Spleen (tissue), 11 donors: Measurements from ENCODE around the gene LOXL4. TPM values are rescaled to one million over a fixed set of nuclear protein-coding genes. Genes with fewer than 3 reads are reported as not detected.

Source experiments
- DNase-seq: peaks from one replicate; pipeline ENCODE4 v3.0.0-alpha.2; 2020
- H3K27ac ChIP-seq, 8 donors: fragments of 200-600 bp; sonication (generic) in 7 of 8; 1 replicate in 4 of 8; 2 replicates in 4 of 8; pipeline versions ENCODE4 v1.5.0 to v1.8.0; 2016 to 2021; ENCODE audit warnings: inconsistent platforms in 4 of 8, mild to moderate bottlenecking in 4 of 8, moderate library complexity in 1 of 8
- H3K27me3 ChIP-seq, 7 donors: fragments of 200-600 bp; sonication (generic) in 6 of 7; replicated peaks in 1 of 7; 1 replicate in 4 of 7; 2 replicates in 3 of 7; pipeline versions ENCODE4 v1.5.0 to v1.8.0; 2016 to 2021; ENCODE audit warnings: inconsistent platforms in 3 of 7, mild to moderate bottlenecking in 1 of 7
- H3K36me3 ChIP-seq, 6 donors: fragments of 200-600 bp; sonication (generic) in 5 of 6; 1 replicate in 4 of 6; 2 replicates in 2 of 6; pipeline versions ENCODE4 v1.5.0 to v1.8.0; 2016 to 2021; ENCODE audit warnings: inconsistent platforms in 2 of 6
- H3K4me1 ChIP-seq, 6 donors: fragments of 200-600 bp; sonication (generic) in 5 of 6; 1 replicate in 3 of 6; 2 replicates in 3 of 6; pipeline versions ENCODE4 v1.5.0 to v1.8.0; 2016 to 2021; ENCODE audit warnings: inconsistent platforms in 3 of 6
- H3K4me3 ChIP-seq, 8 donors: fragments of 200-600 bp; sonication (generic) in 7 of 8; 1 replicate in 4 of 8; 2 replicates in 4 of 8; pipeline versions ENCODE4 v1.5.0 to v1.8.0; 2016 to 2021; ENCODE audit warnings: inconsistent platforms in 4 of 8, mild to moderate bottlenecking in 4 of 8, moderate library complexity in 2 of 8
- H3K9me3 ChIP-seq, 8 donors: fragments of 200-600 bp; sonication (generic) in 7 of 8; 1 replicate in 4 of 8; 2 replicates in 4 of 8; pipeline versions ENCODE4 v1.5.0 to v1.8.0; 2016 to 2021; ENCODE audit warnings: inconsistent platforms in 4 of 8
- POLR2A ChIP-seq, 3 donors: fragments of 450-650 bp; IDR thresholded peaks; one replicate each; pipeline ENCODE4 v1.5.1; 2017; ENCODE audit warnings: antibody characterized with exemption in 3 of 3, mild to moderate bottlenecking in 1 of 3
- POLR2AphosphoS5 ChIP-seq, 3 donors: sonication (generic); formaldehyde crosslinking; IDR thresholded peaks; one replicate each; pipeline ENCODE4 v1.5.1; 2017; ENCODE audit warnings: antibody characterized with exemption in 3 of 3
- WGBS, 5 donors: extraction: QIAGEN DNeasy Blood & Tissue Kit in 3 of 5; methylation state at CpG; one replicate each; pipeline versions ENCODE4 v1.1.5 to v1.1.7; 2013 to 2018; 5-methylcytosine and 5-hydroxymethylcytosine counted together
- intact Hi-C: fragments of 100-400 bp; cut with DNase I; formaldehyde crosslinking; loops from one replicate; pipeline ENCODE4 v1.15.0; 2023; ENCODE audit warnings: low total_unique reads
- polyA plus RNA-seq, 3 donors: library from polyadenylated mRNA; stranded (reverse); fragments of 200-250 nt; gene quantifications; one replicate each; pipeline ENCODE4 v1.2.1, GENCODE V29; 2013
- total RNA-seq, 7 donors: library from RNA; depleted of rRNA in 3 of 7; stranded (reverse); fragments of >200 nt in 3 of 7; fragmentation: NEBNext Ultra II Directional in 4 of 7; extraction: Animal tissue kit (Norgen Biotek cat#: 25700) in 4 of 7; gene quantifications; one replicate each; pipeline versions ENCODE4 v1.1.0 to v1.2.1, GENCODE V29; 2016 to 2021
- TF ChIP-seq, protein P1 (sequence below), 11 experiments: fragments of 200-600 bp in 7 of 11; fragments of 450-650 bp in 4 of 11; sonication (generic) in 4 of 11; IDR thresholded peaks in 8 of 11; conservative IDR thresholded peaks in 3 of 11; 1 replicate in 7 of 11; 2 replicates in 4 of 11; pipeline versions ENCODE4 v1.4.0 to v1.8.0; 2016 to 2021; ENCODE audit warnings: antibody characterized with exemption in 11 of 11, inconsistent platforms in 4 of 11, mild to moderate bottlenecking in 1 of 11
- donor health status: healthy with polysubstance abuse.
- donor health status: DM: no; HTN: no; CAD: no; lungs with moderate emphysema.
- donor health status: DM: no; HTN: no; CAD: no.
- donor health status: Bipolar disorder and iron deficiency.
- donor health status: healthy.
- donor health status: DM: no; HTN: no; CAD: no.
- donor health status: DM: yes; HTN: yes; CAD: no.

The LOXL4 gene
- total and polyA plus RNA-seq, 10 donors, result 0.39 to 6.1 (median 1.7) TPM

- H3K4me1 ChIP-seq, result no peaks in the 10 kb centered on the region
- H3K9me3 ChIP-seq, result no peaks in the 10 kb centered on the region
- no peak for DNase-seq
- intact Hi-C loops, result no loop called here
- 62 to 81% (median 68%) methylated on average over 6 to 9 of the region's 9 CpGs for WGBS, 5 donors
- H3K27ac ChIP-seq, result no peak overlapping the region
- H3K4me3 ChIP-seq, result no peak overlapping the region
- H3K27me3 ChIP-seq, result peaks cover 0 to 70% (median 0%) of the 10 kb centered on the region in 7 donors
- TF ChIP-seq, protein P1, sequence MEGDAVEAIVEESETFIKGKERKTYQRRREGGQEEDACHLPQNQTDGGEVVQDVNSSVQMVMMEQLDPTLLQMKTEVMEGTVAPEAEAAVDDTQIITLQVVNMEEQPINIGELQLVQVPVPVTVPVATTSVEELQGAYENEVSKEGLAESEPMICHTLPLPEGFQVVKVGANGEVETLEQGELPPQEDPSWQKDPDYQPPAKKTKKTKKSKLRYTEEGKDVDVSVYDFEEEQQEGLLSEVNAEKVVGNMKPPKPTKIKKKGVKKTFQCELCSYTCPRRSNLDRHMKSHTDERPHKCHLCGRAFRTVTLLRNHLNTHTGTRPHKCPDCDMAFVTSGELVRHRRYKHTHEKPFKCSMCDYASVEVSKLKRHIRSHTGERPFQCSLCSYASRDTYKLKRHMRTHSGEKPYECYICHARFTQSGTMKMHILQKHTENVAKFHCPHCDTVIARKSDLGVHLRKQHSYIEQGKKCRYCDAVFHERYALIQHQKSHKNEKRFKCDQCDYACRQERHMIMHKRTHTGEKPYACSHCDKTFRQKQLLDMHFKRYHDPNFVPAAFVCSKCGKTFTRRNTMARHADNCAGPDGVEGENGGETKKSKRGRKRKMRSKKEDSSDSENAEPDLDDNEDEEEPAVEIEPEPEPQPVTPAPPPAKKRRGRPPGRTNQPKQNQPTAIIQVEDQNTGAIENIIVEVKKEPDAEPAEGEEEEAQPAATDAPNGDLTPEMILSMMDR (IDR thresholded peaks at IDR 0.05 in 8 of 11, conservative IDR thresholded peaks at IDR 0.05 in 3 of 11), result no peak
- no peak for TF ChIP-seq POLR2A (IDR thresholded peaks at IDR 0.05)
- TF ChIP-seq POLR2AphosphoS5 (IDR thresholded peaks at IDR 0.05), result no peak
- H3K36me3 ChIP-seq, result no peaks in the 10 kb centered on the region
These were observed 33.8 kb upstream of the LOXL4 start for GRCh38 chr10:98301664-98302319.

DNA sequence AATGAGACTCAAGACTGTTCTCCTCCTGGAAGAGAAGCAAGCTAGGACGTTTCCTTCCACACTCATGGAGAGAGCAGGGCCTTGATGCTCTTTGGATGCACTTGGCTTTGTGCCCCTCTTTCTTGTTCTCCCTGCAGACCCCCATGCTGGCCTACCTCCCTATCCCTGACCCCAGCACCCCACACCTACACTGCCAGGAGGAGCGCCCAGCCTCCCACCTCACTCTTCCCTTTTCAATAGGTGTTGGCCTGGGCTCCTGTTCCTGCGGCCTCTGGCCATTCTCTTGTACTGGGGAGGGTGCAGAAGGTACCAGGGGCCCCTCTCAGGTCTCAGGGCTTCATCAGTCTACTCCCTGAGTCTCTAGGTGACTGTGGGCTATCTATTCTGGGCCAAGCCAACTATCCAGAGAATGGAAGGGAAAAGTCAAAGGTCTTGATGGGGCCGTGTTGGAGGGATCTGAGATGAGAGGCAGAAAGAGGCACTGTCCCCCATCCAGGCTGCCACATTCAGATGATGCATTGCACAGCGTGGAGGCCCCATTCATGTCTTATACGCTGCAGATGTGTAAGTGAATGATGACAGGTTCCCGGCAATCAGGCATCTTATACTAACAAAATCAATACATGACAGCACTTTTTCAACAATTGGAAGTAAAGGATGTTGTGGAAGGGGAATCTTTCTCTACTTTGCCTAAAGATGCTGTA, 32.7 kb upstream of the LOXL4 start:
- intact Hi-C loops, result no loop called here
- Histone ChIP-seq H3K4me1 (peaks cover 0 to 10% (median 0%) of the 10 kb centered on the region in 6 donors), H3K9me3 (no peaks in the 10 kb centered on the region), H3K36me3 (no peaks in the 10 kb centered on the region), H3K27ac (no peak overlapping the region), H3K4me3 (no peak overlapping the region), H3K27me3 (peaks cover 0 to 72% (median 0%) of the 10 kb centered on the region in 7 donors)
- no peak for DNase-seq
- TF ChIP-seq, protein P1 (IDR thresholded peaks at IDR 0.05 in 8 of 11, conservative IDR thresholded peaks at IDR 0.05 in 3 of 11), result no peak
- TF ChIP-seq POLR2A (IDR thresholded peaks at IDR 0.05), result no peak
- no peak for TF ChIP-seq POLR2AphosphoS5 (IDR thresholded peaks at IDR 0.05)
- 80 to 90% (median 86%) methylated on average over 7 of the region's 7 CpGs for WGBS, 5 donors

DNA sequence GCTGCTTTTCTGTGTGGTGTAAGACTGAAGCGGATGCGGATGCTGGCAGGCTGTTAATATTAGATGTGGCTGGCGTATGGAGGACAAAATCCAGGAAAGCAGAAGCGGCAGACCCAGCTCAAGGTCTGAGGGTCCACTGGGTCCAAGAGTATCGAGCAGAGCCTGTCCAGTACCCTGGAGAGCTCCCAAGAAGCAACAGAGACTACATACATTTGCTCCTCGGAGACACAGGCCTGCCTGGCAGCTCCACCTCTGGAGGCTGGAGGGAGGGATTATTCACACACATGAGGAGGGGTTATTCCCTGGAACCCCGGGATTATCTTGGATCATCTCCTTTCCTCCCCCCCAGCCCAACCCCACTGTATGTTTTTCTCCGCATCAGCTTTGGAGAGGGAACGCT, 31.3 kb upstream of the LOXL4 start:
- Histone ChIP-seq H3K4me1 (peaks cover 0 to 16% (median 0%) of the 10 kb centered on the region in 6 donors), H3K4me3 (no peak overlapping the region), H3K9me3 (no peaks in the 10 kb centered on the region), H3K27ac (no peak overlapping the region), H3K36me3 (no peaks in the 10 kb centered on the region), H3K27me3 (peaks cover 0 to 69% (median 0%) of the 10 kb centered on the region in 7 donors)
- WGBS, 5 donors, result 62 to 75% (median 69%) methylated on average over 9 of the region's 9 CpGs
- intact Hi-C loops, result no loop called here
- no peak for DNase-seq
- TF ChIP-seq POLR2A (IDR thresholded peaks at IDR 0.05) (no peak), POLR2AphosphoS5 (IDR thresholded peaks at IDR 0.05) (no peak)
- TF ChIP-seq, protein P1 (IDR thresholded peaks at IDR 0.05 in 8 of 11, conservative IDR thresholded peaks at IDR 0.05 in 3 of 11), result no peak

DNA sequence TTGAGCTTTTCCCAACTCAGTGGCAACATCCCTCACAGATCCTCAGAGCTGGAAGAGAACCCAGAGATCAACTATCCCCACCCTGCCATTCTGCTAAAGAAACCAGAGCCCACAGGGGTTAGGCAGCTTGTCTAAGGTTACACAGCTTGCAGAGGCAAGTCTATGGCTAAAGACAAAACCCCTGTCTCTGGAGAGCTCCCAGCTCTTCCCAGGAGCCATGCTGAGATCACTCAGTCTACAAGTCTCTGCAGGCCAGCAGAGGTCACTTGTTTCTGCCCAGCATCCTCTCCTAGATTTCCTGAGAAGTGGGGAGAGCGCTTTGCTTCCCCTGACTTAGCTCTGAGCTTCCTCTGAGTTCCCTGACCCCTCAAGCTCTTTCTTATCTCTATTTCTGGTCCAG, 28.5 kb upstream of the LOXL4 start:
- no peak for DNase-seq
- Histone ChIP-seq H3K4me3 (no peak overlapping the region), H3K4me1 (peaks cover 0 to 16% (median 0%) of the 10 kb centered on the region in 6 donors), H3K27me3 (peaks cover 0 to 64% (median 0%) of the 10 kb centered on the region in 7 donors), H3K36me3 (no peaks in the 10 kb centered on the region), H3K9me3 (no peaks in the 10 kb centered on the region), H3K27ac (no peak overlapping the region)
- 62 to 88% (median 78%) methylated on average over 1 of the region's 1 CpG for WGBS, 5 donors
- intact Hi-C loops, result no loop called here
- TF ChIP-seq, protein P1 (IDR thresholded peaks at IDR 0.05 in 8 of 11, conservative IDR thresholded peaks at IDR 0.05 in 3 of 11), result no peak
